DMS53 treated with DMSO at 0.1 percent for 48 hours (cell line): ENCODE data around the gene RBM28.

ENCODE experiments used
- DNase-seq: peaks from one replicate; lab custom pipeline; 2025; ENCODE audit not compliant: unreplicated experiment; lab: John Stamatoyannopoulos, UW

The RBM28 gene

DNA sequence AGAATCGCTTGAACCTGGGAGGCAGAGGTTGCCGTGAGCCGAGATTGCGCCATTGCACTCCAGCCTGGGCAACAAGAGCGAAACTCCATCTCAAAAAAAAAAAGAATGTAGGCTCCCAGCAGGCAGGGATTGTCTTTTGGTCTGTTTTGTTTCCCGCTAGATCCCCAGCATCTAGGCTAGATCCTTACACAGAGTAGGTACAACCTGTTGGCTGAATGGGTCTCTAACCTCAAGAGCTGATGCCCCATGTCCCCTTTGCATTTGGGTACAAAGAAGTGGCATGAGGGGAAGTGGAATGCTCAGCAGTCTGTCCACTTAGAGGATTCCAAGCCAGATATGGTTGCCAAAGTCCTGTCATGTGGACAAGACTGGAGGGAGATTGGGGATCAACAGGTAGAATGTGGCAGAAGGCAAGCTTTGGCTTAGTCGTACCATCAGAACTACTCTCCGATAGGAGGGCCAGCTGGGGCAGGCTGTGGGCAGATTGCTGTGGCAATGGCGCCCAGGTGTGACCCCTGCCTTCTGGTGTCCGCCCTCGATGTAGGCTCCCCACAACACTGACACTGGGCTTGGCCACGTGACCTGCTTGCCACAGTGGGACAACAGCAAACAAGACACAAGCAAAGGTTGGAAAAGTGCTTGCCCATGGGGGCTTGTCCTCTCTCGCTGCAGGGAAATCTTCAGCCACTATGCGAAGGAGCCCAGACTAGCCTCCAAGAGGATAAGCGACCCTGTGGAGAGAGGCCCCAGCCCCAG lies 81.3 kb downstream of the RBM28 start:
- no peak for DNase-seq

- no peak for DNase-seq
These were observed 83.5 kb downstream of the RBM28 start for GRCh38 chr7:128260069-128260795.

GRCh38 chr7:128259131-128260061 lies 84.3 kb downstream of the RBM28 start:
- no peak for DNase-seq

GRCh38 chr7:128257458-128257857 lies 86.2 kb downstream of the RBM28 start:
- DNase-seq: no peak

DNA sequence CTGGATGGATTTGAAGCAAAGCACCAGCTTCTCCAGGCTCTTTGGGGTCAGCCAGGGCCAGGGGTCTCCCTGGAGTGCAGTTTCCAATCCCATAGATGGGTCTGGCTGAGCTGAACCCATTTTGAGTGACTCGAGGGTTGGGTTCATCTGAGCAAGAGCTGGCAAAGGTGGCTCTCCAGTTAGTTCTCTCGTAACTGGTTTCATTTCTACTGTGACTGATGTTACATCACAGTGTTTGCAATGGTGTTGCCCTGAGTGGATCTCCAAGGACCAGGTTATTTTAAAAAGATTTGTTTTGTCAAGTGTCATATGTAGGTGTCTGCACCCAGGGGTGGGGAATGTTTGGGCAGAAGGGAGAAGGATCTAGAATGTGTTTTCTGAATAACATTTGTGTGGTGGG lies 88.4 kb downstream of the RBM28 start:
- no peak for DNase-seq

DNA sequence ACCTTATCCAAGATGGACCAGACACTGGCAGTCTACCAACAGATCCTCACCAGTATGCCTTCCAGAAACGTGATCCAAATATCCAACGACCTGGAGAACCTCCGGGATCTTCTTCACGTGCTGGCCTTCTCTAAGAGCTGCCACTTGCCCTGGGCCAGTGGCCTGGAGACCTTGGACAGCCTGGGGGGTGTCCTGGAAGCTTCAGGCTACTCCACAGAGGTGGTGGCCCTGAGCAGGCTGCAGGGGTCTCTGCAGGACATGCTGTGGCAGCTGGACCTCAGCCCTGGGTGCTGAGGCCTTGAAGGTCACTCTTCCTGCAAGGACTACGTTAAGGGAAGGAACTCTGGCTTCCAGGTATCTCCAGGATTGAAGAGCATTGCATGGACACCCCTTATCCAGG lies 89.2 kb downstream of the RBM28 start:
- no peak for DNase-seq

DNA sequence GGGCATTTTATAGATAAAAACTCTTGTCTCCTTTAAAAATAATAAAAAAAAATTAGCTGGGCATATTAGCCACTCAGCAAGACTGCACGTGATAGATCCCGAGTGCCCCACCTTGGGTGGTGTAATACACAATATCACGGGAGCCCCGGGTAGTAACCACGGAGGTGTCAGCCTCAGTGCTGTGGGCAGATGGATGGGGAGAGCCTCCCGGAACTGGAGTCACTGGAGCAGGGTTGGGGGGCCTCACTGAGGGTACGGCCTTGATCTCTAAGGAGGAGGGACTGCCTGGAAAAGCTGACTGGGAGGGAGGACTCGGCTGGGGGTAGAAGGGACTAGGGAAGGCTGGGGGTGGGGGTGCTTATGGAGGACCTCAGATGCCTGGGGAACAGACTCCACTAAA lies 90.0 kb downstream of the RBM28 start:
- DNase-seq: no peak

GRCh38 chr7:128251337-128251736 lies 92.4 kb downstream of the RBM28 start:
- no peak for DNase-seq
